Keratinocyte (primary cell): ENCODE data around the gene UROD. TPM values are rescaled to one million over a fixed set of nuclear protein-coding genes. Genes with fewer than 3 reads are reported as not detected.

Source experiments
- DNase-seq: peaks from one replicate; pipeline ENCODE4 v3.0.0-alpha.2; 2011; ENCODE audit warnings: low read depth, missing footprints, low spot score
- FAIRE-seq: peaks from 2 replicates; lab custom pipeline; 2011; peaks lifted over from hg19 to GRCh38; lab: Jason Lieb, UNC
- H2AFZ ChIP-seq: 2 replicates; pipeline ENCODE4 v1.6.0; 2012; ENCODE audit warnings: low read length, control low read depth, inconsistent platforms; ENCODE audit not compliant: control insufficient read depth
- H3K27ac ChIP-seq: 2 replicates; pipeline ENCODE4 v1.5.1; 2011; ENCODE audit warnings: low read length; ENCODE audit not compliant: control insufficient read depth, insufficient read depth
- H3K27me3 ChIP-seq: 3 replicates; pipeline ENCODE4 v1.6.0; 2011; ENCODE audit warnings: low read length; ENCODE audit not compliant: control insufficient read depth, insufficient read depth; ENCODE audit errors: extremely low read depth
- H3K36me3 ChIP-seq, 2 experiments: 2 replicates in 1 of 2; 3 replicates in 1 of 2; pipeline ENCODE4 v1.5.1; 2011; ENCODE audit warnings: low read length in 2 of 2, mild to moderate bottlenecking in 1 of 2; ENCODE audit not compliant: control insufficient read depth in 2 of 2, insufficient read depth in 2 of 2; ENCODE audit errors: extremely low read depth in 1 of 2
- H3K4me1 ChIP-seq: 3 replicates; pipeline ENCODE4 v1.5.1; 2011; ENCODE audit warnings: low read length; ENCODE audit not compliant: control insufficient read depth, insufficient read depth; ENCODE audit errors: extremely low read depth
- H3K4me2 ChIP-seq: 3 replicates; pipeline ENCODE4 v1.6.0; 2011; ENCODE audit warnings: low read depth, low read length; ENCODE audit not compliant: control insufficient read depth, insufficient read depth; ENCODE audit errors: extremely low read depth
- H3K4me3 ChIP-seq, 3 experiments: fragments of 200-600 bp in 1 of 3; sonication (generic) in 1 of 3; 2 replicates in 2 of 3; 3 replicates in 1 of 3; pipeline ENCODE4 v1.5.1; 2011 to 2016; ENCODE audit warnings: low read length in 3 of 3, mild to moderate bottlenecking in 3 of 3, control low read depth in 2 of 3, inconsistent platforms in 1 of 3, low read depth in 1 of 3, mixed read lengths in 1 of 3, mixed run types in 1 of 3, moderate library complexity in 1 of 3; ENCODE audit not compliant: control insufficient read depth in 2 of 3, insufficient read depth in 2 of 3; ENCODE audit errors: extremely low read depth in 1 of 3
- H3K79me2 ChIP-seq: 2 replicates; pipeline ENCODE4 v1.6.0; 2012; ENCODE audit warnings: low read length; ENCODE audit not compliant: control insufficient read depth, insufficient read depth
- H3K9ac ChIP-seq: 3 replicates; pipeline ENCODE4 v1.6.0; 2011; ENCODE audit warnings: low read length; ENCODE audit not compliant: control insufficient read depth, insufficient read depth; ENCODE audit errors: extremely low read depth
- H3K9me1 ChIP-seq: 3 replicates; pipeline ENCODE4 v1.6.0; 2011; ENCODE audit warnings: low read length; ENCODE audit not compliant: control insufficient read depth, insufficient read depth; ENCODE audit errors: extremely low read depth
- H3K9me3 ChIP-seq: 2 replicates; pipeline ENCODE4 v1.5.1; 2012; ENCODE audit warnings: low read depth, low read length; ENCODE audit not compliant: control insufficient read depth
- H4K20me1 ChIP-seq: 3 replicates; pipeline ENCODE4 v1.6.0; 2011; ENCODE audit warnings: low read length; ENCODE audit not compliant: control insufficient read depth, insufficient read depth; ENCODE audit errors: extremely low read depth
- EZH2 ChIP-seq: IDR thresholded peaks from one replicate; pipeline ENCODE4 v1.6.1; 2012; ENCODE audit warnings: inconsistent platforms, mild to moderate bottlenecking, low read length, moderate library complexity
- dilution Hi-C: fragments of 300-500 bp; cut with MboI; formaldehyde crosslinking; loops from one replicate; pipeline ENCODE4 v1.7.0; 2020; ENCODE audit warnings: low sequenced_read_pairs; ENCODE audit not compliant: extremely low pct_ligation_motif_present
- polyA plus RNA-seq, 5 experiments: library from polyadenylated mRNA; depleted of rRNA in 3 of 5; stranded (reverse) in 3 of 5; stranded (forward) in 1 of 5; unstranded in 1 of 5; fragments of >200 nt; gene quantifications; 1 replicate in 1 of 5; 2 replicates in 3 of 5; 3 replicates in 1 of 5; pipeline versions ENCODE4 v1.2.1 to v1.2.3, GENCODE V29; 2011 to 2012; ENCODE audit warnings: missing spikeins in 2 of 5, low read depth in 1 of 5, low replicate concordance in 1 of 5
- TF ChIP-seq, protein P1 (sequence below), 3 experiments: IDR thresholded peaks in 1 of 3; conservative IDR thresholded peaks in 1 of 3; optimal IDR thresholded peaks in 1 of 3; 2 replicates in 2 of 3; 3 replicates in 1 of 3; pipeline versions ENCODE3 to v1.5.1; 2011; ENCODE audit warnings: low read length in 3 of 3, mild to moderate bottlenecking in 3 of 3, moderate library complexity in 2 of 3, control low read depth in 1 of 3, inconsistent platforms in 1 of 3; ENCODE audit not compliant: insufficient read depth in 2 of 3; ENCODE audit errors: extremely low read depth in 1 of 3

Gene UROD
- polyA plus RNA-seq, 1 donor (not counting 4 experiments of a cell fraction or from before 2014, with no cell fraction given), result 157 TPM

DNA sequence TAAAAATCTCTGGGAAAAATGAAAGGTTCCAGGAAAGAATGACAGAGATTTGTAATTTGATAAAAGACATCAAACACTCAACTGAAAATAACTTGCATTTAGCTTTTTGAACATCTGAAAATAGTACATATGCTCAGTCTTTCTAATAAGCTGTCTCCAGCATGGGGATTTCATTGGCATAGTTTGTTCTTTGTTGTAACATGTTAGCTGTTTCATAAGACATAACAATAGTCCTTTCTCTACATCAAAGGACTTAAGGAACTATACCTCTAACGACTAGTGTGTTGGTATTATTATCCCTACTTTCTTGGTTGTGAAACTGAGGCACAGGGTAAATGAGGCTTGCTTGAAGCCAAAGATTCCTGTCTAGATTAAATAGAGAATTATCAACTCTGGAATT, 47.7 kb upstream of the UROD start:
- H3K79me2 ChIP-seq, result no peaks in the 10 kb centered on the region
- H3K4me3 ChIP-seq, result no peak overlapping the region
- H2AFZ ChIP-seq, result no peak overlapping the region
- H3K9me1 ChIP-seq, result no peaks in the 10 kb centered on the region
- FAIRE-seq (peak; percentile 61), DNase-seq (no peak)
- no peaks in the 10 kb centered on the region for H3K27me3 ChIP-seq
- H4K20me1 ChIP-seq, result no peaks in the 10 kb centered on the region
- H3K9ac ChIP-seq, result no peak overlapping the region
- TF ChIP-seq EZH2, result no peak
- TF ChIP-seq, protein P1, sequence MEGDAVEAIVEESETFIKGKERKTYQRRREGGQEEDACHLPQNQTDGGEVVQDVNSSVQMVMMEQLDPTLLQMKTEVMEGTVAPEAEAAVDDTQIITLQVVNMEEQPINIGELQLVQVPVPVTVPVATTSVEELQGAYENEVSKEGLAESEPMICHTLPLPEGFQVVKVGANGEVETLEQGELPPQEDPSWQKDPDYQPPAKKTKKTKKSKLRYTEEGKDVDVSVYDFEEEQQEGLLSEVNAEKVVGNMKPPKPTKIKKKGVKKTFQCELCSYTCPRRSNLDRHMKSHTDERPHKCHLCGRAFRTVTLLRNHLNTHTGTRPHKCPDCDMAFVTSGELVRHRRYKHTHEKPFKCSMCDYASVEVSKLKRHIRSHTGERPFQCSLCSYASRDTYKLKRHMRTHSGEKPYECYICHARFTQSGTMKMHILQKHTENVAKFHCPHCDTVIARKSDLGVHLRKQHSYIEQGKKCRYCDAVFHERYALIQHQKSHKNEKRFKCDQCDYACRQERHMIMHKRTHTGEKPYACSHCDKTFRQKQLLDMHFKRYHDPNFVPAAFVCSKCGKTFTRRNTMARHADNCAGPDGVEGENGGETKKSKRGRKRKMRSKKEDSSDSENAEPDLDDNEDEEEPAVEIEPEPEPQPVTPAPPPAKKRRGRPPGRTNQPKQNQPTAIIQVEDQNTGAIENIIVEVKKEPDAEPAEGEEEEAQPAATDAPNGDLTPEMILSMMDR (optimal IDR thresholded peaks at IDR 0.05 in 1 of 3, IDR thresholded peaks at IDR 0.05 in 1 of 3, conservative IDR thresholded peaks at IDR 0.05 in 1 of 3; ENCODE audit: extremely low read depth in 1 of 3, insufficient read depth in 2 of 3, low read length in 3 of 3), result no peak
- dilution Hi-C loops, result no loop called here
- H3K4me2 ChIP-seq, result no peak overlapping the region
- peaks cover 0 to 4% of the 10 kb centered on the region in 2 experiments for H3K36me3 ChIP-seq
- no peaks in the 10 kb centered on the region for H3K9me3 ChIP-seq
- peaks cover 4% of the 10 kb centered on the region for H3K4me1 ChIP-seq
- H3K27ac ChIP-seq, result no peak overlapping the region

DNA sequence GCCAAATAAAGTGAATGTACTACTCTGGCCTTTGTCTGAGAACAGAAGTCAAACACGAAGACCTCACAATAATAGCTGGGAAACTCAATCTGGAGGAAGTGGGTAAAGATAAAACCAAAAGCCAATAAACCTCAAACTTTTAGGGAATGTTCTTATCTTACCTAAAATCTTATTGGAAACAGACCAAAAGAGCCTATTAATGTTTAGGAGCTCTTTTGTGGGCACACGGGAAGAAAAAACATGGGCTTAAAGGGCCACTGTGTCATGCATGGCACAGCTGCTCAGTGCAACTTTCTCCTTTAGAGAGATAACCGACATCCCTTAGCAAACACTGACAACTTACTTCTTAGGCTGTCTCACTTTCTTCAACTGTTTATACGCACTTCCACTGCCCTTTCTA, 41.7 kb upstream of the UROD start:
- H3K9me3 ChIP-seq, result no peaks in the 10 kb centered on the region
- FAIRE-seq, result no peak
- peaks cover 0 to 4% of the 10 kb centered on the region in 2 experiments for H3K36me3 ChIP-seq
- TF ChIP-seq EZH2, result no peak
- TF ChIP-seq, protein P1 (optimal IDR thresholded peaks at IDR 0.05 in 1 of 3, IDR thresholded peaks at IDR 0.05 in 1 of 3, conservative IDR thresholded peaks at IDR 0.05 in 1 of 3; ENCODE audit: extremely low read depth in 1 of 3, insufficient read depth in 2 of 3, low read length in 3 of 3), result no peak
- peaks cover 3% of the 10 kb centered on the region for H3K4me1 ChIP-seq
- dilution Hi-C loops, result no loop called here
- H3K9me1 ChIP-seq, result no peaks in the 10 kb centered on the region
- no peaks in the 10 kb centered on the region for H4K20me1 ChIP-seq
- no peaks in the 10 kb centered on the region for H3K27me3 ChIP-seq
- no peak overlapping the region for H2AFZ ChIP-seq
- H3K27ac ChIP-seq, result no peak overlapping the region
- no peak overlapping the region for H3K9ac ChIP-seq
- no peak overlapping the region for H3K4me3 ChIP-seq
- no peaks in the 10 kb centered on the region for H3K79me2 ChIP-seq
- DNase-seq, result no peak
- no peak overlapping the region for H3K4me2 ChIP-seq
